ENCODE measurements around the gene PTK6. TPM values are rescaled to one million over a fixed set of nuclear protein-coding genes. Genes with fewer than 3 reads are reported as not detected.

The PTK6 gene
- total RNA-seq, 1 donor from 2014 or later, result not detected

GRCh38 chr20:63534831-63535651 is 2.1 kb downstream of the PTK6 start:
- intact Hi-C loops (cut with micrococcal nuclease), result no loop called here
- ATAC-seq (no peak), DNase-seq (no peak)

GRCh38 chr20:63534427-63534830 is 2.7 kb downstream of the PTK6 start:
- ATAC-seq (no peak), DNase-seq (no peak)
- intact Hi-C loops (cut with micrococcal nuclease), result no loop called here

DNA sequence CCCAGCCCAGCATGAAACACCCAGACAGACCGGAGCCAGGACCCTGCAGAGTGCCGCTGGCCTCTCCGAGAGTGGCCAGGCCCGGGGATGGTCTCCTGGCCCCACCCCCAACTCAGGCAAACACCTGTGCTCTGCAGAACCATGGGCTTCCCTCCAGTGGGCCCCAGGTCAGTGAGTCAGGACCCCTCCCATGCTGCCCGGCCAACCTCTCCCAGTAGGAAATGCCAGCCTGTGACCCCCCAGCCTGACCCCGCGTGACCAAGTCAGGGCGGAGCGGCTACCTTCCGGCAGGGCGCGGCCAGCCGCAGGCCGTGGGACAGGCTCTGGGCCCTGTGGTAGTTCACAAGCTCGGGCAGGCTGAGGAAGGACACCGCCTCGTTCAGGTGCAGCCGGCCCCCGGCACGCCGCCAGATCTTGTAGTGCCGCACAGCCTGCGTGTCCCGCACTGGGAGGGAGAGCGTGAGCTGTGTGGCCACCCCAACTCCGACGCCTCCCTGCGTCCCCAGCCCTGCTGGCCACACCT is 3.2 kb downstream of the PTK6 start:
- DNase-seq (no peak), ATAC-seq (no peak)
- intact Hi-C loops (cut with micrococcal nuclease), result no loop called here

- peak; percentile 13 for DNase-seq
- no peak for ATAC-seq
- intact Hi-C loops (cut with micrococcal nuclease), result no loop called here
These were observed 3.8 kb downstream of the PTK6 start for GRCh38 chr20:63533388-63533787.

DNA sequence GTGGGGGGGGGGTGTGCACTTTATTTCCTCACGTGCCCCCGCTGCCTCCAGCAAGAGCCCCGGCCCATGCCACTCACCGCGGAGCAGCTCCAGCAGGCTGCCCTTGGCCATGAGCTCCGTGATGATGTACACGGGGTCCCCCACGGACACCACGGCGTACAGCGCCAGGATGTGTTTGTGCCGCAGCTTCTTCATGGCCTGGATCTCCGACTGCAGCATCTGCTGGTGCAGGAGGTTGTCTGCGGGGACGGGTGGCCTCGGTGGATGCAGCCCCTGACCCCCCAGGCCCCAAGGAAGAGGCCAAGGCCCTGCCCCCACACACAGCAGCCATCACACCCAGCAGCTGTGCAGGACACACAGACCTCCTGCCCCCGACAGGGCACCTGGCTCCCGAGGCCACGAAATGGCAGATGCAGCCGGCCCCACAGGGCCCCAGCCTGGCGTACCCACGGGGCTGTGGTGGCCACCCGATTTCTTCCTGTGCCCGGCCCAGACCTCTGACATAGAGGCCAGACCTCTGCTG is 4.7 kb downstream of the PTK6 start:
- ATAC-seq, result no peak
- intact Hi-C loops (cut with micrococcal nuclease), result no loop called here
- peak; percentile 24 for DNase-seq

DNA sequence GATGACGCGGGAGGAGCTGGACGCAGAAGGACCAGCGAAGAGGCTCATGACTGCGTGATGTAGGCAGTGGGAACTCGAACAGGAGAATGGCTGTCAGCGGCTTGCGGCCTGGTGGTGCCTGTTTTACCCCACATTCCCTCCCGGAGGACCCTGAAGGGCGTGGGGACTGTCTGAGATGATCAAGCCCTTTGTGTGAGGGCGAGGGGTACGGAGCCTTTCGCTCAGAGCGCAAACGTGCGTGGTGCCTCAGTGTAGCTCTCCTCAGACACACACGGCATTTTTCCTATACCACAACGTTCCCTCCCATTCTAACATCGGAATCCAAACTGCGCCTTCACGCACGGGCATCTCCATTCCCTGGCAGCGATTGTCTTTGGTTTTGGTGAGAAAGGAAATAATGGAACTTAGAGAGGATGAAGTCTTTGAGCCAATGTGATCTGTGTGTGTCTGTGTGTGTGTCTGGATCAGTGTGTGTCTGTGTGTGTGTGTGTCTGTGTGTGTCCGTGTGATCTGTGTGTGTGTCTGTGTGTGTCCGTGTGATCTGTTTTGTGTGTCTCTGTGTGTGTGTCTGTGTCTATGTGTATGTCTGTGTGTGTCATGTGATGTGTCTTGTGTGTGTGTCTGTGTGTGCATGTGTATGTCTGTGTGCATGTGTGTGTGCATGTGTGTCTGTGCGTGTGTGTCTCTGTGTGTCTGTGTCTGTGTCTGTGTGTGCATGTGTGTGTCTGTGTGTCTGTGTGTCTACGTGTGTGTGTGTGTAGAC is 5.3 kb downstream of the PTK6 start:
- intact Hi-C loops (cut with micrococcal nuclease), result no loop called here
- no peak for ATAC-seq
- peak; percentile 21 for DNase-seq

GRCh38 chr20:63530788-63531160 is 6.4 kb downstream of the PTK6 start:
- DNase-seq (no peak), ATAC-seq (no peak)
- intact Hi-C loops (cut with micrococcal nuclease), result no loop called here

GRCh38 chr20:63529861-63530787 is 7.1 kb downstream of the PTK6 start:
- DNase-seq, result peak; percentile 33
- intact Hi-C loops (cut with micrococcal nuclease), result no loop called here
- ATAC-seq, result no peak

- no peak for ATAC-seq
- intact Hi-C loops (cut with micrococcal nuclease), result no loop called here
These were observed 7.9 kb downstream of the PTK6 start for GRCh38 chr20:63529180-63529860.

GRCh38 chr20:63527184-63527583 is 10.0 kb downstream of the PTK6 start:
- peak; percentile 12 for DNase-seq
- intact Hi-C loops (cut with micrococcal nuclease), result no loop called here

More at GRCh38 chr20:63529180-63529860, 7.9 kb downstream of the PTK6 start:
- DNase-seq, result peak; percentile 23

GRCh38 chr20:63525971-63526370 is 11.2 kb downstream of the PTK6 start:
- intact Hi-C loops (cut with micrococcal nuclease), result no loop called here
- ATAC-seq (no peak), DNase-seq (peak; percentile 18)

More at GRCh38 chr20:63527184-63527583, 10.0 kb downstream of the PTK6 start:
- ATAC-seq, result no peak

DNA sequence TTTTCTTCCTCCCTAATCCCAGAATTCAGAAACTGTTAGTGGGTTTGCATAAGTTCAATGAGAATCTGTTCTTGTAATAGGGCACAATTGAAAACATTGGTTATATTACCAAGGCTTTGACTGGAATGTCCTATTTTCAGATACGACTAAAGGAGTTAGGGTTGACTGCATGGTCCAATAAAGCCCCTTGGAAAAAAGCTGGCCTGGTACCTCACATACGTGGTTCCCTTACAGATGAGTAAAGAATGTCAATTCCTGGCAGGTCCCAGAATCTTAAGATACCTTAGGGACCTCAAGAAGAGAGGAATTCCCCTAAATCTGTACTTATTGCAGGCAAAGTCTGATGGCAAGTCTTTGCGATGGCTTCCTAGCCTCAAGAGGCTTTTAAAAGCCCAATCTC is 12.0 kb downstream of the PTK6 start:
- ATAC-seq (no peak), DNase-seq (no peak)
- intact Hi-C loops (cut with micrococcal nuclease), result no loop called here

- DNase-seq, result peak; percentile 34
- intact Hi-C loops (cut with micrococcal nuclease), result no loop called here
- ATAC-seq, result no peak
These were observed 14.1 kb downstream of the PTK6 start for GRCh38 chr20:63522981-63523611.

DNA sequence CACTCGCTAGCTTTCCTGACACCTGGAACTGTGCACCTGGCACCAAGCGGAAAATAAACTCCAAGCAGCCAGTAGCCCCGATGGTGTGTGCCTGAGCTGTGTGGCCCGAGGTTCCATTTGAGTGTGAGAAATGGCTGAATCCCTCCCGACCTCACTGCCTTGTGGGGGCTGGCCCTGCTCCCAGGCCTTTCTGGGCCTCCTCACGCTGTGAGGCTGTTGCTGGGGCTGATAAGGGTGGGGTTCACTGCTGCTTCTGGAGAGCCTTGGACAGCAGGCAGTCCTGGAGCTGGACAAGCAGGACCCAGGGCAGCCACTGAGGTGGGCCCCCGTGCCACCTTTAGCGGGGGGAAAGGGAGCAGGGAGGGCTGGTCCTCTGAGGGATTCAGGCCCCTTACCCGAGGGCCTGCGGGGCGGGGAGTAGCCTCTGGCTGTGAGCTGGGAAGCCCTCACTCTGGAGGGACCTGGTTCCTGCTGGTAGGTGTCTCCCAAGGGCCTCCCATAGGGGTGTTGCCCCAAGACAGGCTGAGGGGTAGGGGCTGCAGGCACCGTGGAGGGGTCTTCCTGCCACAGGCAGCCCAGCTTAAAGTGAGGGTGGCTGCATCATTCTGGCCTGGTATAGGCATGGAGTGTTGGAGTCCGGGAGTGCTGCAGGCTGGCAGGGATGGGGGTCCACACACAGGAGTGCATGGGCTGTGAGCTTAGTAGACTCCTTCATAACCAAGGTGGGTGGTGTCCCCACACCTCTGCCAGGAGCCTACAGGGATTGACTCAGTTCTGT is 14.9 kb downstream of the PTK6 start:
- no peak for ATAC-seq

GRCh38 chr20:63521602-63522001 is 15.6 kb downstream of the PTK6 start:
- peak; percentile 47 for DNase-seq
- no peak for ATAC-seq
- intact Hi-C loops (cut with micrococcal nuclease), result no loop called here

More for the DNA sequence above, 14.9 kb downstream of the PTK6 start:
- intact Hi-C loops (cut with micrococcal nuclease), result no loop called here
- DNase-seq, result peak; percentile 30

- DNase-seq, result peak; percentile 88
- intact Hi-C loops (cut with micrococcal nuclease), result no loop called here
These were observed 16.1 kb downstream of the PTK6 start for GRCh38 chr20:63520934-63521601.

GRCh38 chr20:63520504-63520933 is 16.7 kb downstream of the PTK6 start, which contains the start of gene PPDPF:
Gene PPDPF, plus strand, starts transcription at chr20:63520765. Its CDS starts 544 bp downstream, at chr20:63521309.
- peak; percentile 94 for DNase-seq
- intact Hi-C loops (cut with micrococcal nuclease), result no loop called here
- peak; percentile 91 for ATAC-seq

More at GRCh38 chr20:63520934-63521601, 16.1 kb downstream of the PTK6 start:
- ATAC-seq, result peak; percentile 63

All from left ventricle myocardium superior (tissue), 1 donor.